Measurements from ENCODE around the gene DNM3.

GRCh38 chr1:172377565-172377964 lies 536.3 kb downstream of the DNM3 start:
- TF ChIP-seq EGR1 (IDR thresholded peaks at IDR 0.05), result no peak
- no peak for TF ChIP-seq TAF1 (IDR thresholded peaks at IDR 0.05; ENCODE audit: low read depth)
- TF ChIP-seq, protein P1, sequence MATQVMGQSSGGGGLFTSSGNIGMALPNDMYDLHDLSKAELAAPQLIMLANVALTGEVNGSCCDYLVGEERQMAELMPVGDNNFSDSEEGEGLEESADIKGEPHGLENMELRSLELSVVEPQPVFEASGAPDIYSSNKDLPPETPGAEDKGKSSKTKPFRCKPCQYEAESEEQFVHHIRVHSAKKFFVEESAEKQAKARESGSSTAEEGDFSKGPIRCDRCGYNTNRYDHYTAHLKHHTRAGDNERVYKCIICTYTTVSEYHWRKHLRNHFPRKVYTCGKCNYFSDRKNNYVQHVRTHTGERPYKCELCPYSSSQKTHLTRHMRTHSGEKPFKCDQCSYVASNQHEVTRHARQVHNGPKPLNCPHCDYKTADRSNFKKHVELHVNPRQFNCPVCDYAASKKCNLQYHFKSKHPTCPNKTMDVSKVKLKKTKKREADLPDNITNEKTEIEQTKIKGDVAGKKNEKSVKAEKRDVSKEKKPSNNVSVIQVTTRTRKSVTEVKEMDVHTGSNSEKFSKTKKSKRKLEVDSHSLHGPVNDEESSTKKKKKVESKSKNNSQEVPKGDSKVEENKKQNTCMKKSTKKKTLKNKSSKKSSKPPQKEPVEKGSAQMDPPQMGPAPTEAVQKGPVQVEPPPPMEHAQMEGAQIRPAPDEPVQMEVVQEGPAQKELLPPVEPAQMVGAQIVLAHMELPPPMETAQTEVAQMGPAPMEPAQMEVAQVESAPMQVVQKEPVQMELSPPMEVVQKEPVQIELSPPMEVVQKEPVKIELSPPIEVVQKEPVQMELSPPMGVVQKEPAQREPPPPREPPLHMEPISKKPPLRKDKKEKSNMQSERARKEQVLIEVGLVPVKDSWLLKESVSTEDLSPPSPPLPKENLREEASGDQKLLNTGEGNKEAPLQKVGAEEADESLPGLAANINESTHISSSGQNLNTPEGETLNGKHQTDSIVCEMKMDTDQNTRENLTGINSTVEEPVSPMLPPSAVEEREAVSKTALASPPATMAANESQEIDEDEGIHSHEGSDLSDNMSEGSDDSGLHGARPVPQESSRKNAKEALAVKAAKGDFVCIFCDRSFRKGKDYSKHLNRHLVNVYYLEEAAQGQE (IDR thresholded peaks at IDR 0.05; ENCODE audit: low read depth), result no peak
- TF ChIP-seq, protein P2, sequence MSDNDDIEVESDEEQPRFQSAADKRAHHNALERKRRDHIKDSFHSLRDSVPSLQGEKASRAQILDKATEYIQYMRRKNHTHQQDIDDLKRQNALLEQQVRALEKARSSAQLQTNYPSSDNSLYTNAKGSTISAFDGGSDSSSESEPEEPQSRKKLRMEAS (IDR thresholded peaks at IDR 0.05), result no peak
- no peak for TF ChIP-seq EP300 (IDR thresholded peaks at IDR 0.05; ENCODE audit: borderline replicate concordance)
- no peak for TF ChIP-seq RAD21 (IDR thresholded peaks at IDR 0.05; ENCODE audit: low read depth)
- no peak for TF ChIP-seq YY1 (IDR thresholded peaks at IDR 0.05; ENCODE audit: low read depth)
- TF ChIP-seq, protein P3, sequence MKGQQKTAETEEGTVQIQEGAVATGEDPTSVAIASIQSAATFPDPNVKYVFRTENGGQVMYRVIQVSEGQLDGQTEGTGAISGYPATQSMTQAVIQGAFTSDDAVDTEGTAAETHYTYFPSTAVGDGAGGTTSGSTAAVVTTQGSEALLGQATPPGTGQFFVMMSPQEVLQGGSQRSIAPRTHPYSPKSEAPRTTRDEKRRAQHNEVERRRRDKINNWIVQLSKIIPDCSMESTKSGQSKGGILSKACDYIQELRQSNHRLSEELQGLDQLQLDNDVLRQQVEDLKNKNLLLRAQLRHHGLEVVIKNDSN (IDR thresholded peaks at IDR 0.05), result no peak
